Choroid plexus epithelial cell (primary cell): Measurements from ENCODE around the gene SLC35F4.
A peak's percentile ranks its signal among the peaks of the same experiment; 100 is the strongest.

ENCODE experiments used
- DNase-seq: peaks from one replicate; pipeline ENCODE4 v3.0.0-alpha.2; 2010; ENCODE audit warnings: low read depth
- H3K4me3 ChIP-seq: 2 replicates; pipeline ENCODE4 v1.5.1; 2011; ENCODE audit warnings: low read depth, mild to moderate bottlenecking, control low read depth, low read length, moderate library complexity
- TF ChIP-seq, protein P1 (sequence below): conservative IDR thresholded peaks from 2 replicates; pipeline ENCODE4 v1.5.1; 2011; ENCODE audit warnings: low read depth, mild to moderate bottlenecking, control low read depth, inconsistent platforms, low read length, moderate library complexity

The SLC35F4 gene

DNA sequence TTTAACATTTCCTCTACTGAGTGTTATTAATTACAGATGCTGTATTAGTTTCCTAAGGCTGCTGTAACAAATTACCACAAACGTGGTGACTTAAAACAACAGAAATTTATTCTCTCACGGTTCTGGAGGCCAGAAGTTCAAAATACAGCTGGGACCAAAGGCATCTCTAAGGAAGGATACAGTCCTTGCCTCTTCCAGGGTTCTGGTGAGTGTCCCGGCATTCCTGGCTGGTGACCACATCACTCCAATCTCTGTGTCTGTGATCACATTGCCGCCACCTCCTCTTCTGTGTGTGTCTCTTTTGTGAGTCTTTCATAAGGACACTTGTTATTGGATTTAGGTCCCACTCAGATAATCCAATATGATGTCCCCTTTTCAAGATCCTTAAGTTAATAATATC is 287.1 kb downstream of the SLC35F4 start:
- H3K4me3 ChIP-seq = no peak overlapping the region
- no peak for DNase-seq
- TF ChIP-seq, protein P1, sequence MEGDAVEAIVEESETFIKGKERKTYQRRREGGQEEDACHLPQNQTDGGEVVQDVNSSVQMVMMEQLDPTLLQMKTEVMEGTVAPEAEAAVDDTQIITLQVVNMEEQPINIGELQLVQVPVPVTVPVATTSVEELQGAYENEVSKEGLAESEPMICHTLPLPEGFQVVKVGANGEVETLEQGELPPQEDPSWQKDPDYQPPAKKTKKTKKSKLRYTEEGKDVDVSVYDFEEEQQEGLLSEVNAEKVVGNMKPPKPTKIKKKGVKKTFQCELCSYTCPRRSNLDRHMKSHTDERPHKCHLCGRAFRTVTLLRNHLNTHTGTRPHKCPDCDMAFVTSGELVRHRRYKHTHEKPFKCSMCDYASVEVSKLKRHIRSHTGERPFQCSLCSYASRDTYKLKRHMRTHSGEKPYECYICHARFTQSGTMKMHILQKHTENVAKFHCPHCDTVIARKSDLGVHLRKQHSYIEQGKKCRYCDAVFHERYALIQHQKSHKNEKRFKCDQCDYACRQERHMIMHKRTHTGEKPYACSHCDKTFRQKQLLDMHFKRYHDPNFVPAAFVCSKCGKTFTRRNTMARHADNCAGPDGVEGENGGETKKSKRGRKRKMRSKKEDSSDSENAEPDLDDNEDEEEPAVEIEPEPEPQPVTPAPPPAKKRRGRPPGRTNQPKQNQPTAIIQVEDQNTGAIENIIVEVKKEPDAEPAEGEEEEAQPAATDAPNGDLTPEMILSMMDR = no peak

- H3K4me3 ChIP-seq = no peak overlapping the region
- no peak for DNase-seq
- TF ChIP-seq, protein P1 = no peak
Measured at GRCh38 chr14:57576498-57576897, 289.4 kb downstream of the SLC35F4 start.

- DNase-seq = no peak
- no peak overlapping the region for H3K4me3 ChIP-seq
- TF ChIP-seq, protein P1 = no peak
Measured at GRCh38 chr14:57575482-57575881, 290.4 kb downstream of the SLC35F4 start.

- H3K4me3 ChIP-seq = no peak overlapping the region
- TF ChIP-seq, protein P1 = no peak
- peak; percentile 0 for DNase-seq
Measured at GRCh38 chr14:57574617-57575288, 291.1 kb downstream of the SLC35F4 start.

GRCh38 chr14:57573173-57573572 is 292.7 kb downstream of the SLC35F4 start:
- TF ChIP-seq, protein P1 = no peak
- DNase-seq = no peak
- H3K4me3 ChIP-seq = no peak overlapping the region

DNA sequence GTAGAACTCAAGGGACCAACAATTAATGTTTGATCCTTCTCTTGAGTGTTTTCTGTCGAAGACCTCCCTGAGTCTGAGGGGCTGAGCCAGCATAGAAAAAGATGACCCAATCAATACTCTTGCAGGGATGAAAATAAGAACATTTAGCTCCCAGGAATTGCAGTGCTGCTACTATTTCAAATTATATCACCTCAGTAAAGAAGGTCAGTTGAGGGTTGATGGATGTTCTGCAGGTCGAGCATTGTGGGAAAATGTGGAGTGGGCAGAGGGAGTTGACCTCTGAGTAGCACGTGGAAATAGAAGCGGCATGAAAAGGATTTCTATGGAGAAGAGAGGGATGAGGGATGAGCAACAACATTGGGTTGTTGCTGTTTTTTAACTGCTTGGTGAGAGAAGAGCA is 297.3 kb downstream of the SLC35F4 start:
- no peak overlapping the region for H3K4me3 ChIP-seq
- TF ChIP-seq, protein P1 = no peak
- no peak for DNase-seq

GRCh38 chr14:57567220-57567619 is 298.7 kb downstream of the SLC35F4 start:
- TF ChIP-seq, protein P1 = no peak
- H3K4me3 ChIP-seq = no peak overlapping the region
- no peak for DNase-seq
